Measurements from ENCODE around the gene ARSG. TPM values are rescaled to one million over a fixed set of nuclear protein-coding genes. Genes with fewer than 3 reads are reported as not detected.
A peak's percentile ranks its signal among the peaks of the same experiment; 100 is the strongest.
"Not testable (repeated sequence)": the region's sequence is repeated elsewhere in the genome, so short reads cannot be mapped to it uniquely, and the experiment has no call there.

ARSG gene
- total and polyA plus RNA-seq, 4 donors, result 0.88 to 7.1 (median 4.6) TPM

- intact Hi-C loops (cut with DNase I), result loop anchor here (5.0 to 10.0 kb wide), 5 partner anchors 134 to 502 kb away; no protein-coding TSS in a partner anchor
- WGBS, 2 donors, result 10 to 11% methylated on average over 9 of the region's 9 CpGs
- not testable (repeated sequence) for H3K4me1 ChIP-seq (ENCODE audit: control insufficient read depth in 1 of 2, insufficient read depth in 2 of 2, low read length in 2 of 2); H3K27me3 ChIP-seq (ENCODE audit: control insufficient read depth in 1 of 2, insufficient read depth in 2 of 2, low read length in 1 of 2); H3K27ac ChIP-seq (ENCODE audit: low read depth in 1 of 2, low read length in 2 of 2); H3K36me3 ChIP-seq (ENCODE audit: control insufficient read depth in 1 of 2, insufficient read depth in 2 of 2, low read length in 1 of 2); DNase-seq; H3K9me3 ChIP-seq (ENCODE audit: control insufficient read depth, low read length); H3K4me3 ChIP-seq (ENCODE audit: low read length in 2 of 2)
- peak; percentile 93 for ATAC-seq (ENCODE audit: low FRiP score)
These were observed 28.1 kb upstream of the ARSG start for GRCh38 chr17:68263101-68263681.

- intact Hi-C loops (cut with DNase I), result loop anchor here in 1 of 2 donors (10.0 kb wide), 1 partner anchor 499 kb away; no protein-coding TSS in a partner anchor
- DNase-seq; H3K36me3 ChIP-seq (ENCODE audit: control insufficient read depth in 1 of 2, insufficient read depth in 2 of 2, low read length in 1 of 2); ATAC-seq (ENCODE audit: low FRiP score); H3K4me3 ChIP-seq (ENCODE audit: low read length in 2 of 2); H3K9me3 ChIP-seq (ENCODE audit: control insufficient read depth, low read length); H3K4me1 ChIP-seq (ENCODE audit: control insufficient read depth in 1 of 2, insufficient read depth in 2 of 2, low read length in 2 of 2); H3K27ac ChIP-seq (ENCODE audit: low read depth in 1 of 2, low read length in 2 of 2); H3K27me3 ChIP-seq (ENCODE audit: control insufficient read depth in 1 of 2, insufficient read depth in 2 of 2, low read length in 1 of 2): not testable (repeated sequence)
- 91 to 94% methylated on average over 2 of the region's 2 CpGs for WGBS, 2 donors
These were observed 25.5 kb upstream of the ARSG start for GRCh38 chr17:68265833-68266232.

- ATAC-seq (ENCODE audit: low FRiP score) (no peak), DNase-seq (no peak)
- Histone ChIP-seq H3K27ac (ENCODE audit: low read depth in 1 of 2, low read length in 2 of 2) (no peak overlapping the region), H3K4me3 (ENCODE audit: low read length in 2 of 2) (no peak overlapping the region), H3K27me3 (ENCODE audit: control insufficient read depth in 1 of 2, insufficient read depth in 2 of 2, low read length in 1 of 2) (no peaks in the 10 kb centered on the region), H3K36me3 (ENCODE audit: control insufficient read depth in 1 of 2, insufficient read depth in 2 of 2, low read length in 1 of 2) (no peaks in the 10 kb centered on the region), H3K4me1 (ENCODE audit: control insufficient read depth in 1 of 2, insufficient read depth in 2 of 2, low read length in 2 of 2) (no peaks in the 10 kb centered on the region), H3K9me3 (ENCODE audit: control insufficient read depth, low read length) (peaks cover 3% of the 10 kb centered on the region)
- intact Hi-C loops (cut with DNase I), result no loop called here
- WGBS, 2 donors, result 84% methylated on average over 11 of the region's 11 CpGs
These were observed 17.6 kb upstream of the ARSG start for GRCh38 chr17:68273722-68274121.

- H3K27me3 ChIP-seq (ENCODE audit: control insufficient read depth in 1 of 2, insufficient read depth in 2 of 2, low read length in 1 of 2); H3K4me3 ChIP-seq (ENCODE audit: low read length in 2 of 2); DNase-seq; H3K27ac ChIP-seq (ENCODE audit: low read depth in 1 of 2, low read length in 2 of 2); H3K4me1 ChIP-seq (ENCODE audit: control insufficient read depth in 1 of 2, insufficient read depth in 2 of 2, low read length in 2 of 2); intact Hi-C loops (cut with DNase I); ATAC-seq (ENCODE audit: low FRiP score); H3K36me3 ChIP-seq (ENCODE audit: control insufficient read depth in 1 of 2, insufficient read depth in 2 of 2, low read length in 1 of 2); H3K9me3 ChIP-seq (ENCODE audit: control insufficient read depth, low read length): not testable (repeated sequence)
- 97 to 98% methylated on average over 3 of the region's 3 CpGs for WGBS, 2 donors
These were observed 15.0 kb upstream of the ARSG start for GRCh38 chr17:68276339-68276738.

- intact Hi-C loops (cut with DNase I), result no loop called here
- H3K9me3 ChIP-seq (ENCODE audit: control insufficient read depth, low read length), result peaks cover 3% of the 10 kb centered on the region
- 98% methylated on average over 5 of the region's 5 CpGs for WGBS, 2 donors
- no peak overlapping the region for H3K27ac ChIP-seq (ENCODE audit: low read depth in 1 of 2, low read length in 2 of 2)
- no peaks in the 10 kb centered on the region for H3K36me3 ChIP-seq (ENCODE audit: control insufficient read depth in 1 of 2, insufficient read depth in 2 of 2, low read length in 1 of 2)
- no peak overlapping the region for H3K4me3 ChIP-seq (ENCODE audit: low read length in 2 of 2)
- DNase-seq (no peak), ATAC-seq (ENCODE audit: low FRiP score) (no peak)
- no peaks in the 10 kb centered on the region for H3K27me3 ChIP-seq (ENCODE audit: control insufficient read depth in 1 of 2, insufficient read depth in 2 of 2, low read length in 1 of 2)
- H3K4me1 ChIP-seq (ENCODE audit: control insufficient read depth in 1 of 2, insufficient read depth in 2 of 2, low read length in 2 of 2), result no peaks in the 10 kb centered on the region
These were observed 13.5 kb upstream of the ARSG start for GRCh38 chr17:68277807-68278206.

GRCh38 chr17:68281965-68282364, 9.3 kb upstream of the ARSG start:
- 83 to 97% methylated on average over 2 to 5 of the region's 6 CpGs for WGBS, 2 donors

GRCh38 chr17:68288375-68288774, 2.9 kb upstream of the ARSG start:
- no peaks in the 10 kb centered on the region for H3K9me3 ChIP-seq (ENCODE audit: control insufficient read depth, low read length)
- no peak for ATAC-seq (ENCODE audit: low FRiP score)
- H3K36me3 ChIP-seq (ENCODE audit: control insufficient read depth in 1 of 2, insufficient read depth in 2 of 2, low read length in 1 of 2), result no peaks in the 10 kb centered on the region
- WGBS, 2 donors, result 84 to 86% methylated on average over 5 of the region's 5 CpGs
- no peak for DNase-seq
- intact Hi-C loops (cut with DNase I), result loop anchor here in 1 of 2 donors (10.0 kb wide), 1 partner anchor 106 kb away; no protein-coding TSS in a partner anchor
- no peaks in the 10 kb centered on the region for H3K27me3 ChIP-seq (ENCODE audit: control insufficient read depth in 1 of 2, insufficient read depth in 2 of 2, low read length in 1 of 2)
- no peak overlapping the region for H3K4me3 ChIP-seq (ENCODE audit: low read length in 2 of 2)
- no peaks in the 10 kb centered on the region for H3K4me1 ChIP-seq (ENCODE audit: control insufficient read depth in 1 of 2, insufficient read depth in 2 of 2, low read length in 2 of 2)
- H3K27ac ChIP-seq (ENCODE audit: low read depth in 1 of 2, low read length in 2 of 2), result no peak overlapping the region

More at GRCh38 chr17:68281965-68282364, 9.3 kb upstream of the ARSG start:
- not testable (repeated sequence) for H3K4me1 ChIP-seq (ENCODE audit: control insufficient read depth in 1 of 2, insufficient read depth in 2 of 2, low read length in 2 of 2); H3K27me3 ChIP-seq (ENCODE audit: control insufficient read depth in 1 of 2, insufficient read depth in 2 of 2, low read length in 1 of 2); H3K36me3 ChIP-seq (ENCODE audit: control insufficient read depth in 1 of 2, insufficient read depth in 2 of 2, low read length in 1 of 2); H3K9me3 ChIP-seq (ENCODE audit: control insufficient read depth, low read length); DNase-seq; H3K4me3 ChIP-seq (ENCODE audit: low read length in 2 of 2); ATAC-seq (ENCODE audit: low FRiP score); H3K27ac ChIP-seq (ENCODE audit: low read depth in 1 of 2, low read length in 2 of 2)
- intact Hi-C loops (cut with DNase I), result loop anchor here in 1 of 2 donors (10.0 kb wide), 1 partner anchor 113 kb away; no protein-coding TSS in a partner anchor

GRCh38 chr17:68288804-68289203, 2.5 kb upstream of the ARSG start:
- ATAC-seq (ENCODE audit: low FRiP score), result no peak
- H3K27me3 ChIP-seq (ENCODE audit: control insufficient read depth in 1 of 2, insufficient read depth in 2 of 2, low read length in 1 of 2), result no peaks in the 10 kb centered on the region
- H3K9me3 ChIP-seq (ENCODE audit: control insufficient read depth, low read length), result no peaks in the 10 kb centered on the region
- intact Hi-C loops (cut with DNase I), result loop anchor here in 1 of 2 donors (10.0 kb wide), 1 partner anchor 106 kb away; no protein-coding TSS in a partner anchor
- 92 to 95% methylated on average over 7 of the region's 7 CpGs for WGBS, 2 donors
- DNase-seq, result no peak
- H3K36me3 ChIP-seq (ENCODE audit: control insufficient read depth in 1 of 2, insufficient read depth in 2 of 2, low read length in 1 of 2), result no peaks in the 10 kb centered on the region
- H3K4me1 ChIP-seq (ENCODE audit: control insufficient read depth in 1 of 2, insufficient read depth in 2 of 2, low read length in 2 of 2), result no peaks in the 10 kb centered on the region
- no peak overlapping the region for H3K4me3 ChIP-seq (ENCODE audit: low read length in 2 of 2)
- H3K27ac ChIP-seq (ENCODE audit: low read depth in 1 of 2, low read length in 2 of 2), result no peak overlapping the region

- no peaks in the 10 kb centered on the region for H3K36me3 ChIP-seq (ENCODE audit: control insufficient read depth in 1 of 2, insufficient read depth in 2 of 2, low read length in 1 of 2)
- H3K4me3 ChIP-seq (ENCODE audit: low read length in 2 of 2), result no peak overlapping the region
- H3K9me3 ChIP-seq (ENCODE audit: control insufficient read depth, low read length), result no peaks in the 10 kb centered on the region
- no peaks in the 10 kb centered on the region for H3K4me1 ChIP-seq (ENCODE audit: control insufficient read depth in 1 of 2, insufficient read depth in 2 of 2, low read length in 2 of 2)
- no peak for ATAC-seq (ENCODE audit: low FRiP score)
- no peak overlapping the region for H3K27ac ChIP-seq (ENCODE audit: low read depth in 1 of 2, low read length in 2 of 2)
- H3K27me3 ChIP-seq (ENCODE audit: control insufficient read depth in 1 of 2, insufficient read depth in 2 of 2, low read length in 1 of 2), result no peaks in the 10 kb centered on the region
- DNase-seq, result no peak
- intact Hi-C loops (cut with DNase I), result loop anchor here in 1 of 2 donors (10.0 kb wide), 1 partner anchor 105 kb away; no protein-coding TSS in a partner anchor
- whole genome bisulfite sequencing, 2 donors, result 70 to 74% methylated on average over 7 of the region's 7 CpGs
These were observed 1.8 kb upstream of the ARSG start for GRCh38 chr17:68289473-68289872.
